ENCODE results near the gene SMAD2. TPM values are rescaled to one million over a fixed set of nuclear protein-coding genes. Genes with fewer than 3 reads are reported as not detected.

Gene SMAD2
- total and polyA plus RNA-seq, 5 experiments from 2014 or later, result 78.2 to 151 (median 116) TPM

- H3K36me3 Mint-ChIP-seq, result no peaks in the 10 kb centered on the region
- POLR2A ChIA-PET, result interaction anchor here (0.8 to 1.3 kb wide), 2 partner anchors 14 to 23 kb away, joined by 3 to 12 read pairs; partner anchors contain the start of gene SMAD2
- peak overlapping the region in 9 of 10 donors; percentile 74 to 93 (median 84) for H3K27ac Mint-ChIP-seq
- H3K4me3 Mint-ChIP-seq, result peak overlapping the region in 9 of 10 donors; percentile 52 to 76 (median 72)
- H3K9me3 Mint-ChIP-seq, result no peaks in the 10 kb centered on the region
- H3K27me3 Mint-ChIP-seq, result no peaks in the 10 kb centered on the region
- peaks cover 12 to 26% (median 21%) of the 10 kb centered on the region in 4 donors for H3K4me1 Mint-ChIP-seq
- ATAC-seq, result peak; percentile 85 to 88
- DNase-seq, result peak in 4 of 10 donors; percentile 16 to 36 (median 26)
These were observed 23.0 kb upstream of the SMAD2 start for GRCh38 chr18:47953471-47953931.

GRCh38 chr18:47950511-47950910, 20.1 kb upstream of the SMAD2 start:
- POLR2A ChIA-PET, result no interaction called here
- Mint-ChIP-seq H3K9me3 (peaks cover 0 to 10% (median 2%) of the 10 kb centered on the region in 9 donors), H3K36me3 (no peaks in the 10 kb centered on the region), H3K4me3 (no peak overlapping the region), H3K4me1 (peaks cover 10 to 28% (median 21%) of the 10 kb centered on the region in 4 donors), H3K27ac (no peak overlapping the region), H3K27me3 (no peaks in the 10 kb centered on the region)
- ATAC-seq (no peak), DNase-seq (no peak)

- Mint-ChIP-seq H3K27me3 (peaks cover 0 to 3% (median 0%) of the 10 kb centered on the region in 5 donors), H3K9me3 (peaks cover 0 to 10% (median 2%) of the 10 kb centered on the region in 9 donors), H3K4me3 (no peak overlapping the region), H3K4me1 (peaks cover 10 to 20% (median 17%) of the 10 kb centered on the region in 4 donors), H3K27ac (no peak overlapping the region), H3K36me3 (no peaks in the 10 kb centered on the region)
- ATAC-seq (no peak), DNase-seq (no peak)
- POLR2A ChIA-PET, result no interaction called here
These were observed 18.7 kb upstream of the SMAD2 start for GRCh38 chr18:47949202-47949601.

GRCh38 chr18:47946889-47947288, 16.4 kb upstream of the SMAD2 start:
- H3K4me1 Mint-ChIP-seq, result peaks cover 1 to 6% (median 3%) of the 10 kb centered on the region in 4 donors
- no peak for ATAC-seq
- H3K27ac Mint-ChIP-seq, result no peak overlapping the region
- POLR2A ChIA-PET, result no interaction called here
- peaks cover 0 to 10% (median 4%) of the 10 kb centered on the region in 9 donors for H3K9me3 Mint-ChIP-seq
- H3K36me3 Mint-ChIP-seq, result peaks cover 0 to 7% (median 0%) of the 10 kb centered on the region in 3 donors
- peaks cover 0 to 7% (median 3%) of the 10 kb centered on the region in 5 donors for H3K27me3 Mint-ChIP-seq
- no peak for DNase-seq
- no peak overlapping the region for H3K4me3 Mint-ChIP-seq

GRCh38 chr18:47944972-47945852, 14.8 kb upstream of the SMAD2 start:
- peaks cover 0 to 7% (median 5%) of the 10 kb centered on the region in 5 donors for H3K27me3 Mint-ChIP-seq
- peaks cover 0 to 7% (median 0%) of the 10 kb centered on the region in 3 donors for H3K36me3 Mint-ChIP-seq
- no peak overlapping the region for H3K4me3 Mint-ChIP-seq
- H3K4me1 Mint-ChIP-seq, result peaks cover 0 to 3% (median 0%) of the 10 kb centered on the region in 4 donors
- no peak for DNase-seq
- H3K9me3 Mint-ChIP-seq, result peaks cover 0 to 10% (median 4%) of the 10 kb centered on the region in 9 donors
- H3K27ac Mint-ChIP-seq, result peak overlapping the region in 1 of 10 donors; percentile 64
- POLR2A ChIA-PET, result interaction anchor here (0.8 kb wide), 1 partner anchor 15 kb away, joined by 3 read pairs; the partner anchor contains the start of gene SMAD2
- ATAC-seq, result peak in 1 of 2 donors; percentile 30

GRCh38 chr18:47936952-47937351, 6.5 kb upstream of the SMAD2 start:
- H3K36me3 Mint-ChIP-seq, result no peaks in the 10 kb centered on the region
- no peaks in the 10 kb centered on the region for H3K9me3 Mint-ChIP-seq
- POLR2A ChIA-PET, result no interaction called here
- DNase-seq (no peak), ATAC-seq (no peak)
- peaks cover 3 to 10% (median 6%) of the 10 kb centered on the region in 4 donors for H3K4me1 Mint-ChIP-seq
- peak overlapping the region in 1 of 10 donors; percentile 23 for H3K27ac Mint-ChIP-seq
- H3K27me3 Mint-ChIP-seq, result peaks cover 0 to 3% (median 2%) of the 10 kb centered on the region in 5 donors
- H3K4me3 Mint-ChIP-seq, result no peak overlapping the region

GRCh38 chr18:47935321-47936055, 5.0 kb upstream of the SMAD2 start:
- Mint-ChIP-seq H3K4me3 (no peak overlapping the region), H3K36me3 (no peaks in the 10 kb centered on the region), H3K4me1 (peaks cover 8 to 14% (median 9%) of the 10 kb centered on the region in 4 donors), H3K27me3 (no peaks in the 10 kb centered on the region), H3K9me3 (no peaks in the 10 kb centered on the region), H3K27ac (no peak overlapping the region)
- DNase-seq (no peak), ATAC-seq (no peak)
- POLR2A ChIA-PET, result interaction anchor here (1.1 kb wide), 1 partner anchor 21 kb away, joined by 3 read pairs; no protein-coding TSS in a partner anchor

- POLR2A ChIA-PET, result no interaction called here
- DNase-seq, result no peak
These were observed 2.1 kb upstream of the SMAD2 start for GRCh38 chr18:47932603-47933002.

GRCh38 chr18:47932190-47932589, 1.7 kb upstream of the SMAD2 start:
- Mint-ChIP-seq H3K4me3 (peak overlapping the region; percentile 77 to 91 (median 84)), H3K4me1 (peaks cover 24 to 37% (median 33%) of the 10 kb centered on the region in 4 donors), H3K36me3 (no peaks in the 10 kb centered on the region), H3K9me3 (no peaks in the 10 kb centered on the region), H3K27me3 (no peaks in the 10 kb centered on the region), H3K27ac (peak overlapping the region; percentile 9 to 97 (median 92))
- POLR2A ChIA-PET, result no interaction called here
- DNase-seq (no peak), ATAC-seq (no peak)

More at GRCh38 chr18:47932603-47933002, 2.1 kb upstream of the SMAD2 start:
- ATAC-seq, result no peak
- Mint-ChIP-seq H3K27ac (peak overlapping the region in 4 of 10 donors; percentile 90 to 97 (median 94)), H3K4me1 (peaks cover 23 to 34% (median 28%) of the 10 kb centered on the region in 4 donors), H3K36me3 (no peaks in the 10 kb centered on the region), H3K9me3 (no peaks in the 10 kb centered on the region), H3K4me3 (peak overlapping the region in 1 of 10 donors; percentile 16), H3K27me3 (no peaks in the 10 kb centered on the region)

GRCh38 chr18:47931718-47932103, 1.3 kb upstream of the SMAD2 start:
- Mint-ChIP-seq H3K27ac (peak overlapping the region; percentile 9 to 97 (median 92)), H3K27me3 (no peaks in the 10 kb centered on the region), H3K36me3 (no peaks in the 10 kb centered on the region), H3K4me1 (peaks cover 25 to 40% (median 36%) of the 10 kb centered on the region in 4 donors), H3K9me3 (no peaks in the 10 kb centered on the region), H3K4me3 (peak overlapping the region; percentile 77 to 91 (median 84))
- ATAC-seq, result peak; percentile 6 to 7
- DNase-seq, result peak in 7 of 10 donors; percentile 20 to 74 (median 36)
- POLR2A ChIA-PET, result interaction anchor here (1.6 to 2.8 kb wide), 3 partner anchors 25 to 76 kb away, joined by 7 to 36 read pairs (median 7); no protein-coding TSS in a partner anchor

- DNase-seq, result peak; percentile 90 to 96 (median 94)
- POLR2A ChIA-PET, result interaction anchor here (0.6 to 2.8 kb wide), 19 partner anchors 9 to 1020 kb away, joined by 3 to 36 read pairs (median 5); no protein-coding TSS in a partner anchor
- Mint-ChIP-seq H3K36me3 (no peaks in the 10 kb centered on the region), H3K27me3 (no peaks in the 10 kb centered on the region), H3K27ac (peak overlapping the region; percentile 9 to 97 (median 92)), H3K4me3 (peak overlapping the region; percentile 77 to 91 (median 84)), H3K9me3 (no peaks in the 10 kb centered on the region), H3K4me1 (peaks cover 30 to 46% (median 41%) of the 10 kb centered on the region in 4 donors)
- peak; percentile 80 for ATAC-seq
These were observed 665 bp upstream of the SMAD2 start for GRCh38 chr18:47930931-47931717.

All from naive thymus-derived CD8-positive, alpha-beta T cell (primary cell).